Epithelial cell of proximal tubule (primary cell): Measurements from ENCODE around the gene STON2. TPM values are rescaled to one million over a fixed set of nuclear protein-coding genes. Genes with fewer than 3 reads are reported as not detected.

ENCODE experiments used
- DNase-seq: peaks from one replicate; pipeline ENCODE4 v3.0.0-alpha.2; 2011; ENCODE audit warnings: low read depth
- H3K4me3 ChIP-seq: 2 replicates; pipeline ENCODE4 v1.5.1; 2011; ENCODE audit warnings: low read depth, mild to moderate bottlenecking, low read length
- CTCF ChIP-seq: conservative IDR thresholded peaks from 2 replicates; pipeline ENCODE4 v1.5.1; 2012; ENCODE audit warnings: low read depth, mild to moderate bottlenecking, low read length
- total RNA-seq: library from RNA; depleted of rRNA; stranded (reverse); fragments of >200 nt; gene quantifications from 2 replicates; pipeline ENCODE4 v1.2.3, GENCODE V29; 2015

STON2 gene
- total RNA-seq, 1 donor from 2014 or later, result 6.8 TPM

DNA sequence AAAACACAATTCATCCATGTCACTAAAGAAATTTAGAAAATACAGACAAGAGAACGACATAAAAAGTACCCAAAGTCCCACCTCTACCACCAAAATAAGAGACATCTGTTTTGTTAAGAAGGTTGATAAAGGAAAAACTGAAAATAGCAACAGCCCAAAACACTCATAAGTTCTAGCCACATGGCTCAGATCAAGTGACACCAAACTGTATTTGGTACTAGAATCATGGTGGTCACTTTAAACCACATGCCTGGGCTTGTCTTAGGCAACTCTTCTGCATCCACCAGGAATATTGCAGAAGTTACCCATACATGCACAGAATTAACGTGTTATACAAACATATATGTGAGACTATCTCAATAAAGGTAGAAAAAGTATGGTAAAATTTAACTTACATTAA is 101.2 kb downstream of the STON2 start:
- no peak for TF ChIP-seq CTCF
- no peak for DNase-seq
- no peak overlapping the region for H3K4me3 ChIP-seq

DNA sequence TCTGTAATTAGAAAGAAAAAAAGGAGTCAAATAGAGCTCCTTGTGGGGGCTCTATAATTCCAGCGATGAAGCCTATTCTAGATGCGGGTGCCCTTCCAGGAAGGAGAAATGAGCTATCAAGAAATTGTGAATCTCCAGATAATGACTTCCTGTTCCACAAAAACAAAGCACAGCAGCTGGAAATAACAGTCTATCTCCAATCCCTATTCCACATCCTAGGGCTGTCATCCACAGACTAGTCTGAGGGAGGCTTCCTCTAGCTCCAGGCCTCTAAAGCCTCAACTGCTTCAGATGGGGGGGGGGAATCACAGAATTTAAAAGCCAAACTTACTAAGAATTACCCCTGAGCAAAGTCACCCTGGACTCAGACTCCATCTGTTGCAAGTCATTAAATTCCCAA is 102.0 kb downstream of the STON2 start:
- TF ChIP-seq CTCF, result no peak
- no peak for DNase-seq
- H3K4me3 ChIP-seq, result no peak overlapping the region

GRCh38 chr14:81295958-81296923 is 103.9 kb downstream of the STON2 start:
- TF ChIP-seq CTCF, result no peak
- DNase-seq, result no peak
- H3K4me3 ChIP-seq, result no peak overlapping the region

GRCh38 chr14:81289516-81289915 is 110.6 kb downstream of the STON2 start:
- no peak for TF ChIP-seq CTCF
- no peak overlapping the region for H3K4me3 ChIP-seq
- DNase-seq, result no peak

DNA sequence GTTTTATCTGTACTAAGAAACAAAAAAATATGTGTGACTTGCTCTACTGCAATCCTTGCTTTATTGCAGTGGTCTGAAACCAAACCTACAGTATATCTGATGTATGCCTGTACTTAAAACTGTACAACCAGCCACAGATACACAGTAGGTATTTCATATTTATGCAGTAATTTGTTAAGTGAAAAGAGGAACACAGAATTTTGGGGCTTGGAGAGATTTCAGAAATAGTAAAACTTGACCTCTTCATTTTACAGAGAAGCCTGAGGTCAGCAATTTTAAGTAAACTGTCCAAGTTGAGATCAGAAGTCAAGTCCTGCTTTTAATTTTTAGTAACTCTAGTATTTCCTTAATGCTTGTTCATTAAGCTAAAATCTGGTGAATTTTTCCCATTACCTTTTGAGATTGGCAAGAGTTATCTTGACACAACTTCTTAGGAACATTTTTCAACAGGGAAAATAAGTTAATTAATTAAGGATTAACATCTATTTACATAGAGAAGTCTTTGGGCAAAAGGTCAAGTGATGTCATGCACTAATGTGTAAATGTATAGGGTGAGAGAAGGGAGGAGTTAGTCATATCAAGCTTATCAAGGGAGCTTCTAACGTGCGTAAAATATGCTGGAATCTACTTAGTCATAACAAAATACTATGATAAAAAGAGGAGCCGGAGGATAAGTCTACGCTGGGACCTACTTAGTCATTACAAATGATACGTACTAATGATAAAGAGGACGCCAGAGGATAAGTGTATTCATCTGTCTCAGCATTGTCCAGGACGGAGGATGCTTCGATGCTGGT is 113.4 kb downstream of the STON2 start:
- no peak for DNase-seq

GRCh38 chr14:81285245-81285644 is 114.9 kb downstream of the STON2 start:
- no peak for DNase-seq
- TF ChIP-seq CTCF, result no peak
- H3K4me3 ChIP-seq, result no peak overlapping the region

More for the DNA sequence above, 113.4 kb downstream of the STON2 start:
- no peak for TF ChIP-seq CTCF
- no peak overlapping the region for H3K4me3 ChIP-seq
